HepG2 (cell line): Measurements from ENCODE around the gene ACAA2. TPM values are rescaled to one million over a fixed set of nuclear protein-coding genes. Genes with fewer than 3 reads are reported as not detected.
A peak's percentile ranks its signal among the peaks of the same experiment; 100 is the strongest.

Experiments used
- ATAC-seq: fragments of 200-7000 bp; cut with Tn5 transposase; 3 replicates; pipeline ENCODE4 v1.9.1; 2020; ENCODE audit warnings: mild to moderate bottlenecking, moderate library complexity
- BruUV-seq: library from RNA; stranded (reverse); fragments of 400-500 nt; replicated peaks from 2 replicates; lab custom pipeline; 2021; lab: Mats Ljungman, UMichigan
- CTCF ChIA-PET: fragments of 300-600 bp; formaldehyde crosslinking; extraction: SDS; loops from one replicate; lab custom pipeline; 2021; ENCODE audit warnings: low total read pairs, inconsistent platforms, low intra/inter-chr PET ratio; lab: Yijun Ruan, JAX
- POLR2A ChIA-PET: fragments of 350-600 bp; sonication (Branson Sonifier 250); formaldehyde crosslinking; loops from one replicate; lab custom pipeline; 2020; ENCODE audit warnings: antibody characterized with exemption, inconsistent platforms; lab: Yijun Ruan, JAX
- DNase-seq: peaks from one replicate; pipeline ENCODE4 v3.0.0-alpha.2; 2015; ENCODE audit warnings: low spot score
- FAIRE-seq: peaks from 3 replicates; lab custom pipeline; 2011; peaks lifted over from hg19 to GRCh38; lab: Jason Lieb, UNC
- H2AFZ ChIP-seq: one replicate; pipeline ENCODE4 v1.6.1; 2011; ENCODE audit warnings: low read length, inconsistent platforms
- H3K27ac ChIP-seq: fragments of 300-600 bp; 3 replicates; pipeline ENCODE4 v1.8.0; 2011; ENCODE audit warnings: mixed run types, mild to moderate bottlenecking, mixed read lengths, low read length, inconsistent platforms; ENCODE audit not compliant: insufficient read depth; ENCODE audit errors: extremely low read length
- H3K27me3 ChIP-seq, 2 experiments: fragments of 200-600 bp in 1 of 2; 2 replicates in 1 of 2; 3 replicates in 1 of 2; pipeline versions ENCODE4 v1.6.0 to v1.8.0; 2011; ENCODE audit warnings: low read length in 2 of 2, mild to moderate bottlenecking in 2 of 2, moderate library complexity in 2 of 2, inconsistent platforms in 1 of 2; ENCODE audit not compliant: insufficient read depth in 2 of 2, control insufficient read depth in 1 of 2
- H3K36me3 ChIP-seq, 2 experiments: fragments of 200-600 bp in 1 of 2; replicated peaks in 1 of 2; 2 replicates in 1 of 2; 3 replicates in 1 of 2; pipeline versions ENCODE4 v1.5.1 to v1.8.0; 2011; ENCODE audit warnings: low read length in 2 of 2, inconsistent platforms in 1 of 2; ENCODE audit not compliant: insufficient read depth in 2 of 2, control insufficient read depth in 1 of 2
- H3K4me1 ChIP-seq: 2 replicates; pipeline ENCODE4 v1.5.1; 2012; ENCODE audit warnings: low read length, inconsistent platforms; ENCODE audit not compliant: insufficient read depth
- H3K4me2 ChIP-seq: 2 replicates; pipeline ENCODE4 v1.6.0; 2011; ENCODE audit warnings: low read depth, low read length, inconsistent platforms
- H3K4me3 ChIP-seq, 3 experiments: fragments of 200-600 bp in 1 of 3; sonication (generic), shearing (Covaris generic) in 1 of 3; replicated peaks in 1 of 3; 2 replicates each; pipeline ENCODE4 v1.5.1; 2011 to 2016; ENCODE audit warnings: low read length in 3 of 3, inconsistent platforms in 2 of 3, low read depth in 2 of 3, mild to moderate bottlenecking in 2 of 3, control low read depth in 1 of 3, mixed read lengths in 1 of 3; ENCODE audit not compliant: insufficient read depth in 1 of 3
- H3K79me2 ChIP-seq: one replicate; pipeline ENCODE4 v1.6.1; 2011; ENCODE audit warnings: low read length, inconsistent platforms; ENCODE audit not compliant: insufficient read depth
- H3K9ac ChIP-seq: 2 replicates; pipeline ENCODE4 v1.6.0; 2011; ENCODE audit warnings: mild to moderate bottlenecking, low read depth, low read length, inconsistent platforms; ENCODE audit not compliant: insufficient read depth
- H3K9me3 ChIP-seq: 2 replicates; pipeline ENCODE4 v1.5.1; 2012; ENCODE audit warnings: mild to moderate bottlenecking, low read length
- H4K20me1 ChIP-seq: 2 replicates; pipeline ENCODE4 v1.6.0; 2011; ENCODE audit warnings: inconsistent platforms, mild to moderate bottlenecking, low read length, moderate library complexity; ENCODE audit not compliant: insufficient read depth
- CREM ChIP-seq, 2 experiments: sonication (generic) in 1 of 2; formaldehyde crosslinking in 1 of 2; IDR thresholded peaks; 2 replicates each; pipeline versions ENCODE4 v1.4.0 to v1.6.1; 2016 to 2020; ENCODE audit warnings: antibody characterized with exemption in 1 of 2, mild to moderate bottlenecking in 1 of 2, missing genetic modification reagents in 1 of 2
- FOXJ3 ChIP-seq: sonication (generic); formaldehyde crosslinking; IDR thresholded peaks from 2 replicates; pipeline ENCODE4 v1.4.0; 2020; ENCODE audit warnings: missing genetic modification reagents, mild to moderate bottlenecking, borderline replicate concordance
- HMGXB4 ChIP-seq, 2 experiments: sonication (generic) in 1 of 2; formaldehyde crosslinking in 1 of 2; IDR thresholded peaks; 2 replicates each; pipeline versions ENCODE4 v1.4.0 to v1.6.1; 2018 to 2020; ENCODE audit warnings: missing genetic modification reagents in 2 of 2, borderline replicate concordance in 1 of 2, low read depth in 1 of 2, mild to moderate bottlenecking in 1 of 2, missing biosample characterization in 1 of 2
- IRX3 ChIP-seq: sonication (generic); formaldehyde crosslinking; IDR thresholded peaks from 2 replicates; pipeline ENCODE4 v1.8.1; 2023; ENCODE audit warnings: mild to moderate bottlenecking, low read depth, missing genetic modification reagents, borderline replicate concordance
- PCBP2 ChIP-seq: fragments of 200-400 bp; formaldehyde crosslinking; optimal IDR thresholded peaks from 2 replicates; pipeline ENCODE3; 2018; ENCODE audit warnings: low read length, low read depth; ENCODE audit not compliant: poor library complexity, severe bottlenecking
- PHF8 ChIP-seq: sonication (generic); formaldehyde crosslinking; IDR thresholded peaks from 2 replicates; pipeline ENCODE4 v1.5.0; 2020; ENCODE audit warnings: missing genetic modification reagents
- SOX5 ChIP-seq: IDR thresholded peaks from 2 replicates; pipeline ENCODE4 v1.6.1; 2016; ENCODE audit warnings: borderline replicate concordance
- SRSF1 ChIP-seq: fragments of 200-400 bp; formaldehyde crosslinking; optimal IDR thresholded peaks from 2 replicates; pipeline ENCODE3; 2017; ENCODE audit warnings: mild to moderate bottlenecking, low read depth, low read length, moderate library complexity
- THAP8 ChIP-seq: sonication (generic); formaldehyde crosslinking; IDR thresholded peaks from 2 replicates; pipeline ENCODE4 v1.5.1; 2020; ENCODE audit warnings: missing genetic modification reagents, mild to moderate bottlenecking, borderline replicate concordance
- ZFX ChIP-seq: sonication (generic); formaldehyde crosslinking; IDR thresholded peaks from 2 replicates; pipeline ENCODE4 v1.4.0; 2020; ENCODE audit warnings: mild to moderate bottlenecking, low read depth, missing genetic modification reagents, moderate library complexity
- ZNF318 ChIP-seq: sonication (generic); formaldehyde crosslinking; IDR thresholded peaks from 2 replicates; pipeline ENCODE4 v1.4.0; 2020; ENCODE audit warnings: mild to moderate bottlenecking, missing genetic modification reagents
- ZNF678 ChIP-seq: sonication (generic); formaldehyde crosslinking; IDR thresholded peaks from 2 replicates; pipeline ENCODE4 v1.4.0; 2020; ENCODE audit warnings: mild to moderate bottlenecking, missing genetic modification reagents
- WGBS: methylation state at CpG from one replicate; pipeline ENCODE4 v1.1.6; 2017; ENCODE audit warnings: low lambda C conversion rate; 5-methylcytosine and 5-hydroxymethylcytosine counted together
- in situ Hi-C: cut with HindIII; loops from 2 replicates; pipeline ENCODE4 v1.10.0; 2017; ENCODE audit warnings: low pct_unique_long_range_greater_than_20kb; ENCODE audit not compliant: extremely low pct_ligation_motif_present
- intact Hi-C: fragments of 100-400 bp; cut with micrococcal nuclease; formaldehyde crosslinking; loops from one replicate; pipeline ENCODE4 v1.10.0; 2022; ENCODE audit not compliant: unreplicated experiment
- polyA plus RNA-seq, 8 experiments: library from polyadenylated mRNA; depleted of rRNA in 3 of 8; stranded (reverse) in 7 of 8; unstranded in 1 of 8; fragments of >200 nt; fragmentation: Illumina TruSeq in 4 of 8; extraction: Trizol in 4 of 8; gene quantifications; 2 replicates each; pipeline versions ENCODE4 v1.2.1 to v1.2.3, GENCODE V29; 2011 to 2016; ENCODE audit warnings: low read depth in 4 of 8, missing spikeins in 1 of 8, mixed read lengths in 1 of 8; ENCODE audit not compliant: insufficient read depth in 1 of 8
- total RNA-seq, 5 experiments: library from RNA; depleted of rRNA; stranded (reverse); fragments of >200 nt; fragmentation: Illumina TruSeq; extraction: Trizol; gene quantifications; 2 replicates each; pipeline ENCODE4 v1.2.3, GENCODE V29; 2016; ENCODE audit warnings: low read depth in 1 of 5

Gene ACAA2
- total and polyA plus RNA-seq, 2 of the 13 experiments (the other 11 are each of a cell fraction or from before 2014, with no cell fraction given) = 51.6 to 182 TPM

- TF ChIP-seq ZNF318 (no peak), IRX3 (0 out of 2 replicates have a peak, but pooled peaks have one; percentile 10)
Observed at GRCh38 chr18:49814147-49814499, 790 bp upstream of the ACAA2 start (continued).

- DNase-seq = peak; percentile 24
- Histone ChIP-seq H3K4me2 (peak overlapping the region; percentile 77), H3K79me2 (peaks cover 59% of the 10 kb centered on the region), H3K36me3 (no peaks in the 10 kb centered on the region; a peak in 1 of 5 replicates), H4K20me1 (no peaks in the 10 kb centered on the region), H3K4me3 (peak overlapping the region; percentile 71 to 95 (median 88)), H3K27ac (peak overlapping the region; percentile 96), H3K9me3 (peaks cover 7% of the 10 kb centered on the region; the same call in 1 of the 2 replicates), H3K4me1 (peaks cover 45% of the 10 kb centered on the region), H3K27me3 (no peaks in the 10 kb centered on the region), H3K9ac (peak overlapping the region; percentile 79), H2AFZ (no peak overlapping the region)
- intact Hi-C loops = loop anchor here (2.0 to 5.0 kb wide), 2 partner anchors 20 to 44 kb away; no protein-coding TSS in a partner anchor
- ATAC-seq = peak; percentile 75
- CTCF ChIA-PET = no interaction called here
- POLR2A ChIA-PET = interaction anchor here (0.7 to 2.3 kb wide), 3 partner anchors 22 to 46 kb away, joined by 3 to 31 read pairs (median 4); no protein-coding TSS in a partner anchor
- in situ Hi-C loops = no loop called here
- WGBS = 2% methylated on average over 17 of the region's 17 CpGs
- FAIRE-seq = no peak
- no TSS peak for BruUV-seq
- no peak for TF ChIP-seq FOXJ3
- 0 out of 2 replicates have a peak, but pooled peaks have one; percentile 11 for TF ChIP-seq CREM (IDR thresholded peaks at IDR 0.05)
- no peak for TF ChIP-seq CREM (CRISPR knock-in tag; IDR thresholded peaks at IDR 0.05)
- TF ChIP-seq SRSF1 = no peak
- no peak; the same call in 1 of the 2 replicates for TF ChIP-seq SOX5 (CRISPR knock-in tag)
- peak in 1 of 2 experiments; percentile 46; a peak in 2 of 4 replicates for TF ChIP-seq HMGXB4 (CRISPR knock-in tag; IDR thresholded peaks at IDR 0.05; ENCODE audit: borderline replicate concordance in 1 of 2, low read depth in 1 of 2)
- TF ChIP-seq ZNF678 (CRISPR knock-in tag) = 0 out of 2 replicates have a peak, but pooled peaks have one; percentile 26
- TF ChIP-seq PCBP2 = no peak
- no peak for TF ChIP-seq THAP8 (CRISPR knock-in tag)
- 0 out of 2 replicates have a peak, but pooled peaks have one; percentile 37 for TF ChIP-seq PHF8
- TF ChIP-seq ZFX (CRISPR knock-in tag) = peak; percentile 75
Observed at GRCh38 chr18:49813069-49813318, 339 bp downstream of the ACAA2 start.
